K562 (cell line): Measurements from ENCODE around the gene ZNF77. TPM values are rescaled to one million over a fixed set of nuclear protein-coding genes. Genes with fewer than 3 reads are reported as not detected.
A peak's percentile ranks its signal among the peaks of the same experiment; 100 is the strongest.

Source experiments
- BHLHE40 ChIP-seq: IDR thresholded peaks from 2 replicates; pipeline ENCODE4 v1.6.1; 2011; ENCODE audit warnings: low read length, improper control_type of control experiment
- BRD4 ChIP-seq: fragments of 200-600 bp; sonication (generic); IDR thresholded peaks from 2 replicates; pipeline ENCODE4 v1.6.1; 2017; ENCODE audit warnings: inconsistent platforms
- ID3 ChIP-seq, 2 experiments: fragments of 250-450 bp in 1 of 2; fragments of 450-650 bp in 1 of 2; sonication (Bioruptor Pico) in 1 of 2; IDR thresholded peaks; 2 replicates each; pipeline versions ENCODE4 v1.6.1 to v1.8.0; 2016 to 2021; ENCODE audit warnings: mild to moderate bottlenecking in 2 of 2, moderate library complexity in 2 of 2, missing compliant biosample characterization in 1 of 2, missing genetic modification characterization in 1 of 2
- MCM2 ChIP-seq: fragments of 450-650 bp; IDR thresholded peaks from 2 replicates; pipeline ENCODE4 v1.6.1; 2017; ENCODE audit warnings: low read depth, mild to moderate bottlenecking
- NKRF ChIP-seq: fragments of 450-650 bp; IDR thresholded peaks from 2 replicates; pipeline ENCODE4 v1.6.1; 2016; ENCODE audit warnings: borderline replicate concordance
- PTTG1 ChIP-seq: fragments of 450-650 bp; IDR thresholded peaks from 2 replicates; pipeline ENCODE4 v1.6.1; 2016; ENCODE audit warnings: low read depth, mild to moderate bottlenecking, missing genetic modification characterization, missing compliant biosample characterization
- REST ChIP-seq, 2 experiments: fragments of 450-650 bp; formaldehyde crosslinking in 1 of 2; IDR thresholded peaks; 2 replicates each; pipeline versions ENCODE4 v1.4.0 to v1.6.1; 2014 to 2020; ENCODE audit warnings: mild to moderate bottlenecking in 2 of 2, borderline replicate concordance in 1 of 2, low read depth in 1 of 2
- SETDB1 ChIP-seq: IDR thresholded peaks from one replicate; pipeline ENCODE4 v1.6.1; 2012; ENCODE audit warnings: low read length, control low read depth, inconsistent platforms
- TAF1 ChIP-seq: IDR thresholded peaks from 2 replicates; pipeline ENCODE4 v1.6.1; 2011; ENCODE audit warnings: mild to moderate bottlenecking, low read length, moderate library complexity; ENCODE audit not compliant: insufficient read depth, control insufficient read depth, severe bottlenecking; ENCODE audit errors: extremely low read depth
- U2AF2 ChIP-seq: fragments of 200-400 bp; formaldehyde crosslinking; optimal IDR thresholded peaks from 2 replicates; pipeline ENCODE3; 2017; ENCODE audit warnings: low read depth, mild to moderate bottlenecking, low read length
- YBX1 ChIP-seq: fragments of 450-650 bp; IDR thresholded peaks from 2 replicates; pipeline ENCODE4 v1.7.1; 2016; ENCODE audit warnings: mild to moderate bottlenecking
- polyA plus RNA-seq, 8 experiments: library from polyadenylated mRNA; depleted of rRNA in 4 of 8; stranded (reverse) in 5 of 8; unstranded in 3 of 8; fragments of >200 nt; fragmentation: Nextera tagmentation in 2 of 8; fragmentation: Illumina TruSeq in 1 of 8; extraction: Ambion mirVana in 2 of 8; extraction: Trizol in 1 of 8; gene quantifications; 2 replicates each; pipeline versions ENCODE4 v1.2.1 to v1.2.3, GENCODE V29; 2011 to 2014; ENCODE audit warnings: inconsistent platforms in 1 of 8, missing spikeins in 1 of 8
- total RNA-seq, 7 experiments: library from RNA; depleted of rRNA in 6 of 7; stranded (reverse); fragments of >200 nt in 6 of 7; fragmentation: Illumina TruSeq in 2 of 7; extraction: Trizol in 2 of 7; gene quantifications; 2 replicates each; pipeline versions ENCODE4 v1.2.1 to v1.2.3, GENCODE V29; 2011 to 2021; ENCODE audit warnings: low replicate concordance in 1 of 7
- TF ChIP-seq, protein P1 (sequence below): fragments of 250-450 bp; sonication (Bioruptor Pico); IDR thresholded peaks from 2 replicates; pipeline ENCODE4 v1.4.0; 2020
- TF ChIP-seq, protein P2 (sequence below): fragments of 450-650 bp; formaldehyde crosslinking; IDR thresholded peaks from 2 replicates; pipeline ENCODE4 v1.4.0; 2022; ENCODE audit warnings: missing genetic modification characterization

The ZNF77 gene
- total and polyA plus RNA-seq, 9 of the 15 experiments (the other 6 are each of a cell fraction or from before 2014, with no cell fraction given): 4.3 to 14.5 (median 7.7) TPM

DNA sequence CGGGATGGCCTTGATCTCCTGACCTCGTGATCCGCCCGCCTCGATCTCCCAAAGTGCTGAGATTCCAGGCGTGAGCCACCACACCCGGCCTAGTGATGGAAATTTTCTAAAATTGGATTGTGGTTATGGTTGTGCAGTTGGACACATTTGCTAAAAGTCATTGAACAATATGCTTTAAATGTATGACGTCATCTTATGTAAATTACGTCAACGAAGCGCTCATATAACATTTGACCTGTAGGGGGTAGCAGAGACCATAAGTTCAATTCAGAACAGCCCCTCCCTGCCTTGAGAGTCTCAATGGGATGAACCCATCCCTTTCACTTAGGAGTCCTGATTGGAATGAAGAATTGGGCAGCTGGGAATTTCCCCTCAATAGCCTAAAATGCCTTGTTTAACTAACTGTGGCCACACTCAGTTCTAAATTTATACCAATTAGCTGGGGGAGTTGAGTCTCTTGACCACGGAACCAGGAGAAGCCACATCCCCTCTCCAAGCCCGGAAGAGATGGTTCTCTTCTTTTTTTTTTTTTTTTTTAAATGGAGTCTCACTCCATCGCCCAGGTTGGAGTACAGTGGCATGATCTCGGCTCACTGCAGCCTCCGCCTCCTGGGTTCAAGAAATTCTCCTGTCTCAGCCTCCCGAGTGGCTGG lies 17.4 kb upstream of the ZNF77 start (continued):
- TF ChIP-seq, protein P1, sequence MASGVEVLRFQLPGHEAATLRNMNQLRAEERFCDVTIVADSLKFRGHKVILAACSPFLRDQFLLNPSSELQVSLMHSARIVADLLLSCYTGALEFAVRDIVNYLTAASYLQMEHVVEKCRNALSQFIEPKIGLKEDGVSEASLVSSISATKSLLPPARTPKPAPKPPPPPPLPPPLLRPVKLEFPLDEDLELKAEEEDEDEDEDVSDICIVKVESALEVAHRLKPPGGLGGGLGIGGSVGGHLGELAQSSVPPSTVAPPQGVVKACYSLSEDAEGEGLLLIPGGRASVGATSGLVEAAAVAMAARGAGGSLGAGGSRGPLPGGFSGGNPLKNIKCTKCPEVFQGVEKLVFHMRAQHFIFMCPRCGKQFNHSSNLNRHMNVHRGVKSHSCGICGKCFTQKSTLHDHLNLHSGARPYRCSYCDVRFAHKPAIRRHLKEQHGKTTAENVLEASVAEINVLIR (CRISPR knock-in tag): peak; percentile 88
- TF ChIP-seq YBX1 (no peak), PTTG1 (tag) (no peak), BRD4 (no peak), REST (IDR thresholded peaks at IDR 0.05; ENCODE audit: borderline replicate concordance) (peak; percentile 91), REST (CRISPR knock-in tag; IDR thresholded peaks at IDR 0.05; ENCODE audit: low read depth) (no peak), SETDB1 (no peak), NKRF (no peak), ID3 (CRISPR knock-in tag; IDR thresholded peaks at IDR 0.05) (no peak), ID3 (tag; IDR thresholded peaks at IDR 0.05) (no peak; the same call in 1 of the 2 replicates), TAF1 (no peak), MCM2 (no peak), U2AF2 (no peak), BHLHE40 (no peak)
- TF ChIP-seq, protein P2, sequence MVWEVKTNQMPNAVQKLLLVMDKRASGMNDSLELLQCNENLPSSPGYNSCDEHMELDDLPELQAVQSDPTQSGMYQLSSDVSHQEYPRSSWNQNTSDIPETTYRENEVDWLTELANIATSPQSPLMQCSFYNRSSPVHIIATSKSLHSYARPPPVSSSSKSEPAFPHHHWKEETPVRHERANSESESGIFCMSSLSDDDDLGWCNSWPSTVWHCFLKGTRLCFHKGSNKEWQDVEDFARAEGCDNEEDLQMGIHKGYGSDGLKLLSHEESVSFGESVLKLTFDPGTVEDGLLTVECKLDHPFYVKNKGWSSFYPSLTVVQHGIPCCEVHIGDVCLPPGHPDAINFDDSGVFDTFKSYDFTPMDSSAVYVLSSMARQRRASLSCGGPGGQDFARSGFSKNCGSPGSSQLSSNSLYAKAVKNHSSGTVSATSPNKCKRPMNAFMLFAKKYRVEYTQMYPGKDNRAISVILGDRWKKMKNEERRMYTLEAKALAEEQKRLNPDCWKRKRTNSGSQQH (CRISPR knock-in tag): no peak; the same call in 1 of the 2 replicates
